ENCODE results near the gene CGA.

The CGA gene

DNA sequence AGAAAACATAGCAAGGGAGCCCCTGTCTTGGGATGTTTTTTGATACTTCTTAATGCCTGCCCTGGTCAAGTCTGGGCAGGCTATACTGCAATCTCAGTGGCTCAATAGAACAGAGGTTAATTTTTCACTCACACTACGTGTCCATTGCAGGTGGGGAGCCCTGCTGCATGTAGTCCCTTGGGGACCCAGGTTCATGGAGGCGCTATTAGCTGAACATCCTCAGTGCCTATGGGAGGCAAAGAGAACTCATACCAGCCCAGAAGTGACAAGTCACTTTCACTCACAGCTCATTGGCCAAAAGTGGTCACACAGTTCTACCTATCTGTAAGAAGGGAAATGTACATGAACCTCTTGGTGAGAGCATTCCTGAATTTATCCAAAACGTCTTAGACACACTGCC is 23.2 kb downstream of the CGA start:
- TF ChIP-seq, protein P1, sequence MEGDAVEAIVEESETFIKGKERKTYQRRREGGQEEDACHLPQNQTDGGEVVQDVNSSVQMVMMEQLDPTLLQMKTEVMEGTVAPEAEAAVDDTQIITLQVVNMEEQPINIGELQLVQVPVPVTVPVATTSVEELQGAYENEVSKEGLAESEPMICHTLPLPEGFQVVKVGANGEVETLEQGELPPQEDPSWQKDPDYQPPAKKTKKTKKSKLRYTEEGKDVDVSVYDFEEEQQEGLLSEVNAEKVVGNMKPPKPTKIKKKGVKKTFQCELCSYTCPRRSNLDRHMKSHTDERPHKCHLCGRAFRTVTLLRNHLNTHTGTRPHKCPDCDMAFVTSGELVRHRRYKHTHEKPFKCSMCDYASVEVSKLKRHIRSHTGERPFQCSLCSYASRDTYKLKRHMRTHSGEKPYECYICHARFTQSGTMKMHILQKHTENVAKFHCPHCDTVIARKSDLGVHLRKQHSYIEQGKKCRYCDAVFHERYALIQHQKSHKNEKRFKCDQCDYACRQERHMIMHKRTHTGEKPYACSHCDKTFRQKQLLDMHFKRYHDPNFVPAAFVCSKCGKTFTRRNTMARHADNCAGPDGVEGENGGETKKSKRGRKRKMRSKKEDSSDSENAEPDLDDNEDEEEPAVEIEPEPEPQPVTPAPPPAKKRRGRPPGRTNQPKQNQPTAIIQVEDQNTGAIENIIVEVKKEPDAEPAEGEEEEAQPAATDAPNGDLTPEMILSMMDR (IDR thresholded peaks at IDR 0.05; ENCODE audit: extremely low read depth, missing control alignments): no peak
- no peak for DNase-seq (ENCODE audit: low spot score)

DNA sequence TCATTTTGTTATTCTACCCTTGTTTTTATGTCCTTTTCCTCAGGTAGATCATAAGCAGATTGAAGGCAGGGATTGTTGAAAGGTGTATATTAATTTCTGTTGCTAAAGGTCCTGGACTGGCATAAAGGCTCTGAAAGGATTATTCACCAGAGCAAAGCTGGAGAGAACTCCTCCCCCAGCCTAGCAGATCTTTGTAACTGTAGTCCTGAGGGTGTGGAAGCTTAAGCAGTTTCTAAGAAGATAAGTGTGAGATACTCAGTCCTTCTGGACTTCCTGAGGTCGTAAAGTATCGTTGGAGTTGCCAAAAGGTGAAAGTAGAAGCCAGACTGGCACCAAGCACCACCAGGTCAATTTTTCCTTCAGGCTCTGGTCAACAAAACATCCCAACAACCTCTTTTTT is 24.2 kb downstream of the CGA start:
- TF ChIP-seq, protein P1 (IDR thresholded peaks at IDR 0.05; ENCODE audit: extremely low read depth, missing control alignments): no peak
- DNase-seq (ENCODE audit: low spot score): no peak

DNA sequence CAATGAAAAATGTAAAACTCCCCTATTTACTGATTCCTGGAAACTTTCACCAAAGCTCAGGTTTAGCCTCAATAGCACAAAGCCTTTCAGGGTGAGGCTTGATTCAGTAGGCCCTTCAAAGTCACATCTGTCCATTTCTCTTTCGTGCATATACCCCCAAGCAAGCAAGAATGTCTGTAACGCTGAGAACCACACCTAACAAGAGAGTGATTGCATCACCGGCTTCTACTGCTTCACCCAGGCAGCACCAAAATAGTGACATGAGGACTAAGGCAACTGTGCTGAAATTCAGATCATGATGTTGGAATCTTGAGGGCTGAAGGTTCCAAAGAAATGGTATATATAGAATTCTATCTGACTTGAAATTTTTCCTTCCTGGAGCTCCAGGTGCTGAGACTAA is 26.1 kb downstream of the CGA start:
- TF ChIP-seq, protein P1 (IDR thresholded peaks at IDR 0.05; ENCODE audit: extremely low read depth, missing control alignments): no peak

DNA sequence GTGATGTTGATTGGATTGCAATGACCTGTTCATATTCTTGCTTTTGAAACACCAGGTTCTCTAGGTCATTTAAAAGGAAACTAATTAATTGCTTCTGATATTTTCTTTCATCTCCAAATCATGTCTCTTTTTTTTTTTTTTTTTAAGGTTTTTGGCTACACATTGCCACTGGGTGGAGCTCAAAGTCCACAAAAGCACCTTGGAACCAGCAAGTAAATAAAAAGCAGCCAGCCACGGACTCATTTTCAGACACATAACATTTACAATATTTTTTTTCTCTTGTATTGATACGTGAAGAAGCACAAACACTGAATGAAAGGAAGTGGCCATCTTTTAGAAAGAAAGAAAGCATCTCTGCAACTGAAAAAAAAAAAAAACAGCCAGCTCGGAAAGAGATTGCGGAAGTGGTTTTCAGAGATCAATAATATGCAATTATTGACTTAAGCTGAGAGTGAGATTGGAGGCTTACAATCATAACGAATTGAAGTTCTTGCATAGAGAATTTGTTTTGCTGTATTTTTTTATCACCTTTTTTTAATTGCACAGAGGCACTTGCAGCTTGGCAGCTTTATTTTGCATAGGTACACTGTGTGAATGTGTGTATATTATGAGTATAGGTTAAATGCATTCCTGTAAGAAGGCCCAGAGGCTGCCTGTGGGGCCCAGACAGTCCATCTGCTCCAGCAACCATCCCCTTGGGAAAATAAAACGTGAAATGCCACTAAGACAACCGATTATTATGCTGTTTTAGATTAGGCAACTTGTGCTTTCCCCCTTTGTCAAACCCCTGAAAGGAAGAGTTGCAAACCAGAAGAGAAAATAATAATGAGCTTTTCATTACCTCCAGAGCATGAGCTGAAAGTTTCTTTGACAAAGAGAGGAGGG is 28.2 kb downstream of the CGA start:
- TF ChIP-seq, protein P1 (IDR thresholded peaks at IDR 0.05; ENCODE audit: extremely low read depth, missing control alignments): peak; percentile 25
- peak; percentile 75 for DNase-seq (ENCODE audit: low spot score)

More for the DNA sequence above, 26.1 kb downstream of the CGA start:
- DNase-seq (ENCODE audit: low spot score): no peak

DNA sequence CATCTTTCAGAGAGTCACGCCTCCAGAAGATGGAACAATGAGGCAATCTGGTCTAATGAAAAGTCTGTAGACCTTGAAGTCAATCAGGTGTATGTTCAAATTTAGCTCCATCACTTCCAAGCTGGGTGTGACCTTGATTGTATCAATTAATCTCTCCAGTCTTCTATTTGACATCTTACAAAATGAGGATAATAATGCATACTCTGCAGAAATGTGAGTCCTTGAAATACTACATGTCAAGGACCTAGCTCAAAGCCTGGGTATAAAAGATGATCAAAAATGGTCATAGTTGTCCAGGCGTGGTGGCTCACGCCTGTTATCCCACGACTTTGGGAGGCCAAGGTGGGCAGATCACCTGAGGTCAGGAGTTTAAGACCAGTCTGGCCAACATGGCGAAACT is 29.8 kb downstream of the CGA start:
- TF ChIP-seq, protein P1 (IDR thresholded peaks at IDR 0.05; ENCODE audit: extremely low read depth, missing control alignments): no peak
- no peak for DNase-seq (ENCODE audit: low spot score)

DNA sequence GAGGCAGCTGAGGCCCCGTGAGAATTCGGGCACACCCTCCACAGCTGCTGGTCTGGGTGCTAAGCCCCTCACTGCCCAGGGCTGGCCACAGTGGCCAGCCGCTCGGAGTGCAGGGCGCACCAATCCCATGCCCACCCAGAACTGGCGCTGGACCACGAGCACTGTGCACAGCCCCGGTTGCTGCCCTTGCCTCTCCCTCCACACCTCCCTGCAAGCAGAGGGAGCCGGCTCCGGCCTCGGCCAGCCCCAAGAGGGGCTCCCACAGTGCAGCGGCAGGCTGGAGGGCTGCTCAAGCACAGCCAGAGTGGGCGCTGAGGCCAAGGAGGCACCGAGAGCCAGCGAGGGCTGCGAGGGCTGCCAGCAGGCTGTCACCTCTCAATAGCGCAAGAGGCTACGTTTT is 35.0 kb downstream of the CGA start:
- no peak for DNase-seq (ENCODE audit: low spot score)
- TF ChIP-seq, protein P1 (IDR thresholded peaks at IDR 0.05; ENCODE audit: extremely low read depth, missing control alignments): no peak

DNA sequence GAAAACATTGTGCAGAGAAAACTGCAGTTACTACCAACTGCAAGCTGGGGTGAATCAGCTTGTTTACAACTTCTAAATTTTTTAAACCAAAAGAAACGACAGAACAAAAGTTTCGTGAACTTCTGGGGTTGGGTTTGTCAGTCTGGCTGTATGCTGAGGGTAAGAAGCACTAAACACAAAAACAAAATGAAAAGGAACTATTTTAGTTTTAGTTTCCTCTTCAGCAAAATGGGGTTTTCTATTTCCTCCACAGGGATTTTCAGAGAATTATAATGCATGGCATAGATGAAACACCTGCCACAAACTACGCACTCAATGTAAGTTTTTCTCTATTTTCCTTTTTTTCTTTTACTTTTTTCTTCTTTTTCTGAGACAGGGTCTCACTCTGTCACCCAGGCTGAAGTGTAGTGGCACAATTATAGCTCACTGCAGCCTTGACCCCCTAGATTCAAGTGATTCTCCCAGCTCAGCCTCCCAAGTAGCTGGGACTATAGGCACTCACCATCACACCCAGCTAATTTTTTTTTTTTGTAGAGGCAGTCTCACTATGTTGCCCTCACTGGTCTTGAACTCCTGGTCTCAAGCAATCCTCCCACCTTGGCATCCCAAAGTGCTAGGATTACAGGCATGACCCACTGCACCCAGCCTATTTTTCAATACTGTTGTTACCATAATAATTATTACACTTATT is 40.6 kb downstream of the CGA start:
- peak; percentile 28 for DNase-seq (ENCODE audit: low spot score)
- TF ChIP-seq, protein P1 (IDR thresholded peaks at IDR 0.05; ENCODE audit: extremely low read depth, missing control alignments): no peak
